HG02885 (cell line): ENCODE measurements around the gene WDR46.

Experiments
- ATAC-seq: cut with Tn5 transposase; IDR thresholded peaks from one replicate; pipeline ENCODE4 v1.9.1; 2021; ENCODE audit warnings: mild to moderate bottlenecking; ENCODE audit not compliant: unreplicated experiment, poor library complexity

The WDR46 gene, protein sequence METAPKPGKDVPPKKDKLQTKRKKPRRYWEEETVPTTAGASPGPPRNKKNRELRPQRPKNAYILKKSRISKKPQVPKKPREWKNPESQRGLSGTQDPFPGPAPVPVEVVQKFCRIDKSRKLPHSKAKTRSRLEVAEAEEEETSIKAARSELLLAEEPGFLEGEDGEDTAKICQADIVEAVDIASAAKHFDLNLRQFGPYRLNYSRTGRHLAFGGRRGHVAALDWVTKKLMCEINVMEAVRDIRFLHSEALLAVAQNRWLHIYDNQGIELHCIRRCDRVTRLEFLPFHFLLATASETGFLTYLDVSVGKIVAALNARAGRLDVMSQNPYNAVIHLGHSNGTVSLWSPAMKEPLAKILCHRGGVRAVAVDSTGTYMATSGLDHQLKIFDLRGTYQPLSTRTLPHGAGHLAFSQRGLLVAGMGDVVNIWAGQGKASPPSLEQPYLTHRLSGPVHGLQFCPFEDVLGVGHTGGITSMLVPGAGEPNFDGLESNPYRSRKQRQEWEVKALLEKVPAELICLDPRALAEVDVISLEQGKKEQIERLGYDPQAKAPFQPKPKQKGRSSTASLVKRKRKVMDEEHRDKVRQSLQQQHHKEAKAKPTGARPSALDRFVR

DNA sequence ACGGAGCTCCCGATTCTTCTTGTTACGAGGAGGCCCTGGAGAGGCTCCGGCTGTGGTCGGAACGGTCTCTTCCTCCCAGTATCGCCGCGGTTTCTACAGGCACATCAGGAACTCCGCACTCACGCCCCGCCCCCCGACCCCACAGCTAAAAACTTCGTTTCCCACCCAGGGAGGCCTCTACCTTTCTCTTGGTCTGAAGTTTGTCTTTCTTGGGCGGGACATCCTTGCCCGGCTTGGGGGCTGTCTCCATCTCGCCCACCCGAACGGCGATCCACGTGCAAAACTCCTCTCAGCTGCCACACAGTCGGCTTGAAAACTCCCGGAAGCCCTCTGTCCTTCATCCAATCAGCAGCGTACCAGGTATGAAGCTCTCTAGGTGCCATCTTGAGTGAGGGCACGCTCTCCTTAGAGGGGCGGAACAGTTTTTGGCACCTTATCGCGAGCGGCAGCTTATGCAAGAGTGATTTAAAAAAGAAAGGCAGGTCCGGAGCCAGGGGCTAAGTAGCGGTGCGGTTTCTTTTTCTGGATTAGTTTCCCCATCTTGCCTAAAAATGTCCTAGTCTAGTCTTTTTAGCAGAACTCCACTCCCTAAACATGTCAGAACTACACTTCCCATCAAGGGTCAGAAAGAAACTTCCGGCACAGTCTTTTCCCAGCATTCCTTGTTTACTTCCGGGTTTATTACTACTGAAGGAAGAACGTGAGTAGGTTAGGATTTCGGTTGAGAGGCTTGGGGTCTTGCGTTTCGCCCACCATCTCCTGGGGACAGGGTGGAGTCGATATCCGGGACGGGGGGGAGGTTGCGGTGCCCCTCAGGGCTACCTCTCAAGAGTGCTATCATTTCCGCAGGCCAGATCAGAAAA, at the start of gene WDR46, which contains the start of gene PFDN6:
Gene WDR46 (minus strand): TSS at position 319 of the 863 bp plus-strand sequence. CDS start 69 bp downstream, at position 250.
Gene PFDN6 (plus strand): TSS at position 681 of the 863 bp plus-strand sequence. CDS start 256 bp downstream, outside the sequence.
- peak; percentile 87 for ATAC-seq

DNA sequence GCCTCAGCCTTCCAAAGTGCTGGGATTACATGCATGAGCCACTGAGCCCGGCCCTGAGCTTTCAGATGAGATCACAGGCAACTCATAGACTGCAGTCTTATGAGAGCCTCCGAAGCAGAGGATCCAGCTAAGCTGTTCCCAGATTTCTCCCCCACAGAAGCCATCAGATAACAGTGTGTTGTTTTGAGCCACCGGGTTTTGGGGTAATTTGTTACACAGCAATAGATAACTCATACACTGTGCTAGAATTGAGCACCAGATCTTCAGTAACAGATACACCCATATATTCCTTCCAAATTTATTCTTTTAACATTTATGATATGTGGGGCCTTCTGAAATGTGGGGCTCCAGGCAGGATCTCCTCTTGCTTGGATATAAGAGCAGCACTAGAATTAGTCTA, 47.5 kb upstream of the WDR46 start:
- no peak for ATAC-seq

DNA sequence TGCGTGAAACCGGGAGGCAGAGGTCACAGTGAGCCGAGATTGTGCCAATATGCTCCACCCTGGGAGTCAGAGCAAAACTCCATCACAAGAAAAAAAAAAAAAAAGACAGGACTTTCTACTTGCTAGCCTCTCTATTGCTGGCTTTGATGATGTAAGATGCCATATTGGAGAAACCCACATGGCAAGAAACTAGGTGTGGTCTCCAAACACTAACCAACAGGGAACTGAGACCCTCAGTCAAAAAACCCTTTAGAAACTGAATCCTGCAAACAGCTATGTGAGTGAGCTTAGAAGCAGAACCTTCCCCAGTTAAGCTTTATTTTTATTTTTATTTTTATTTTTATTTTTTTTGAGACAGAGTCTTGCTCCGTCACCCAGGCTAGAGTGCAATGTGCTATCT, 46.9 kb upstream of the WDR46 start:
- no peak for ATAC-seq

DNA sequence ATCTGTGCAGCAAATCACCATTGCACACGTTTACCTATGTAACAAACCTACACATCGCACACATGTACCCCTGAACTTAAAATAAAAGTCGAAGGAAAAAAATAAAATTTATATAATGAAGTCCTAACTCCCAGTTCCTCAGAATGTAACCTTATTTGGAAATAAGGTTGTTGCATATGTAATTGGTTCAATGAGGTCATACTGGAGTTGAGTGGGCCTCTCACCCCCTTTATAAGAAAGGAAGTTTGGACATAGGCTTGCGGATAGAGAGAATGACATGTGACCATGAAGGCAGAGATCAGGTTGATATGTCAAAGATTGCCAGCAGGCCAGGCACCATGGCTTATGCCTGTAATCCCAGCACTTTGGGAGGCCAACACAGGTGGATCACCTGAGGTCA, 44.6 kb upstream of the WDR46 start:
- no peak for ATAC-seq

DNA sequence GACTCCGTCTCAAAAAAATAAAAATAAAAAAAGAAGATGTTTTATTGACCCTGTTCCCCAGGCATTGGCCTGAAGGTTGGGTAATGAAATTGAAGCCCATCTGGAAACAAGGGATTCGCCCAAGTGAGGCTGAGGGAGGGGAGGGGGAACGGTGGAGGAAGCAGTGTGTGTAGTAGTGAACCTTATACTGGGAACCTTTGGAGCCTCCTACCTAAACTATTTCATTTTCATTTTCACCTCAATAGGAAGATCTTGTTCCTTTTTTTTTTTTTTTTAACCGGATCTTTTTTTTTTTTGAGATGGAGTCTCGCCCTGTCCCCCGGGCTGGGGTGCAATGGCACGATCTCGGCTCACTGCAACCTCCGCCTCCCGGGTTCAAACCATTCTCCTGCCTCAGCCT, 41.7 kb upstream of the WDR46 start:
- no peak for ATAC-seq

DNA sequence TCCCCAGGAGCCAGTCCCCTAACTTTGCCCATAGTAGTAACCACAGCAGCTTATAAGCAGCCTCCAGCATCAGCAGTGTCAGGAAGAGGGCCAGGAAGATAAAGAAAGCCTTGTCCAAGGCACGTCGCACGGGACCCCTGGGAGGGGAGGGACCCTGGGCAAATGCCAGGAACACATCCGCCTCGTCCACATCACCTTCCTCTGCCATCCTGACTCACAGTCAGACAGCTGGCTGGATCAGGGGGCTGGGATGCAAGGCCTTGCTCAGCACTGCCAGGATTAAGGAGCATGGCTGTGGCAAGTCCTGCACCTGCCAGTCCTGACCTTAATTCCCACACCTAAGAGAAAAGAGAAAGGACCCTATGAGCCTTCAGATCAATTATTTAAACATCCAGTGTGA, 40.0 kb upstream of the WDR46 start:
- no peak for ATAC-seq

DNA sequence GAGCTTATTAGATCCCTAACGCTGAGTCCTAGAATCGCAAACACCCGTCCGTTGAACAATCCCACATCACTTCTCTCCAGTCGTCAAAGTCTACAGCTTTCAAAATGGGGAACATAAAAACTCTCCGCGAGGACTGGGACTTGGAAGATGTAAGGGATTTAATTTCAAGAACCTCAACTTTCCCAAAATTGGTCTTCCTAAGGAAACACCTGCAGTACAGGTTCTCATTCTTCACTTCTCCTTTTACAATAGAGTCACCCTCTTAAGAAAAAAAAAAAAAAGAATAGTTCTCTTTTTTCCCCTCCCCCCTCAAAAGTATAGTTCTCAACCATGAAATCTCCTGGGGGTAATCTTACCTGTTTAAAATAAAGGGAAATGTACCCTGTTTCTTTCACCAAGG, 35.1 kb upstream of the WDR46 start:
- no peak for ATAC-seq

DNA sequence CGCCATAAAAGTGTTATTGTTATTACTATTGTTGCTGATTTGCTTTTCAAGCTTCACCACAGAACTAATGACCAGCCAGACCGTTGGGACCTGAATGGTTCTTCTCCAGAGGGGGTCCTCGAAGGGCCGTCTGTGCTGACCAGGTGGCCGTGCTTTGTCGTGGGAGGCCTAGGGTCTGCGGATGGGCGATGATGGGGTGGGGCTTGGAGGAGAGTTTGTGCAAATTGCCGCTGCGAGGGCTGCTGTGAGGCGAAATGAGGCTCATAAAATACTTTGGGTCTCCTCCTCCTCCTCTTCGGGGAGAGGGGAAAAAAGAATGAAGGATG, 34.5 kb upstream of the WDR46 start:
- peak; percentile 8 for ATAC-seq

DNA sequence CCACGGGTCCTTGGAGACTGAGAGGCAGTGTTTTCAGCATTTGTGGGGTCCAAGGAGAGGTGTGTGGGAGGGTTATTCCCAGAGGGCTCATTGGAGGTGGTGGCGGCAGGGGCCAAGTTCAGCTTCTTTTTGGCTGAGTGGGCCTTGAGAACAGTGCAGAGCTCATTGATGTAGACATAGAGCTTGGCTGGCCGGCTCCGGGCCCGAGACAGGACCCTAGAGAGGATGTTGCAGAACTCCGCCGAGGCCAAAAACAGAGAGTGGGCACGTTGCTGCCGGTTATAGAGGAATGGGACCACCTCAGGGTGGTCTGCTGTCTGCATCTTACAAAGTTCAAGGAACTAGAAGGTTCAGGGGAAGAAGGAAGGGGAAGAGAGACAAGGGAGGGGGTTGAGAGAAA, 32.2 kb upstream of the WDR46 start:
- no peak for ATAC-seq

DNA sequence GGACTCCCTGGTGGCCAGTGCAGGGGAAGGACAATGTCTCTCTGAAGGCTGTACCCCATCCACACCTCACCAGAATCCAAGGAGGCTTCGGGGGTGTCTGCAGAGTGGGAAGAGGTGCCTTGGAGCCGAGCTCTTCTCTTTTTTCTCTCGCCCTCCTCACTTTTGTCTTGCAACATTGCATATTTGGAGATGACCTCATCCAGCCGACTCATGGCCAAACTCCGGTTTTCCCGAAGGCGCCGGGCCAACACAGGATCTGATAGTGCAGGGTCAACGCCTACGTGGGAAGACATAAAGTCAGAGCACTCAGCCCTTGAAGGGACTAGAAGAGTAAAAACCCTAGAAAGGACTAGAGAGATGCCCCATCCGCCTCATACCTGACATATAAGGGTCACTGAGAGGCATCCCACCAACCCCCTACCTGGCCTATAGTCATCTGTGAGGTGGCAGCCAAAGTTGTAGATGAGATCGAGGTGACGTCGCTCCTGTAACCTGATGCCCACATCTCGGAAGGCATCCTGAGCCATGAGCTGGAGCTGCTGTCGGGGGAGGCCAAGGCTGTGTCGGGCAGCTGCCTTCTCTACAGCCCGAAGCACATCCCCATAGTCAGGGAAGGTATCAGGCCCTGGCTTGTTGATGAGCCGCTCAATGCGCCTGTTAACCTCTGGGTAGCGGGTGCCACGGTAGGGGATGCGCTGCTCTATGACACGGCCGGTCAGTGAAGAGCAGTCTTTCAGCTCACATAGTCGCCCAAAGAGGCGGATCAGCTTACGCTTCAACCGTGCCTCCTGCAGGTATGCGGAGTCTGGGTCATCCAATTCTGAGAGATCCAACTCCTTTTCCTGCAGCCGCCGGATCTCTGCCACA, 31.5 kb upstream of the WDR46 start:
- ATAC-seq, result no peak

DNA sequence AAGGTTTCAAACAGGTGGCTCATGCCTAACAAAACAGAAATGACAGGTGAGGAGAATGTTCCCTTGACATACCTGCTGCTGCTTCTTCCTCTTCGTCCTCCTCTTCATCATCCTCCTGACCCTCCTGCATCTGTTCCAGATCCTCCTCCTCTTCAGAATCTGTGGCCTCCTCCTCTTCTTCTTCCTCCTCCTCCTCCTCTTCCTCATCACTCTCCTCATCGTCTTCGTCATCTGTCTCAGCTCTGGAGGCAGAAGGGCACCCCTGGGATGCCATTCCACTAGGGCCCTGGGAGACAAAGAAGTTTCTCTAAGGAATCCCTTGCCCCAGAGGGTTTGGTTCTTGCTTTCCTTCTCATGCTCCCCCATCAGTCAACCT, 30.9 kb upstream of the WDR46 start:
- no peak for ATAC-seq

DNA sequence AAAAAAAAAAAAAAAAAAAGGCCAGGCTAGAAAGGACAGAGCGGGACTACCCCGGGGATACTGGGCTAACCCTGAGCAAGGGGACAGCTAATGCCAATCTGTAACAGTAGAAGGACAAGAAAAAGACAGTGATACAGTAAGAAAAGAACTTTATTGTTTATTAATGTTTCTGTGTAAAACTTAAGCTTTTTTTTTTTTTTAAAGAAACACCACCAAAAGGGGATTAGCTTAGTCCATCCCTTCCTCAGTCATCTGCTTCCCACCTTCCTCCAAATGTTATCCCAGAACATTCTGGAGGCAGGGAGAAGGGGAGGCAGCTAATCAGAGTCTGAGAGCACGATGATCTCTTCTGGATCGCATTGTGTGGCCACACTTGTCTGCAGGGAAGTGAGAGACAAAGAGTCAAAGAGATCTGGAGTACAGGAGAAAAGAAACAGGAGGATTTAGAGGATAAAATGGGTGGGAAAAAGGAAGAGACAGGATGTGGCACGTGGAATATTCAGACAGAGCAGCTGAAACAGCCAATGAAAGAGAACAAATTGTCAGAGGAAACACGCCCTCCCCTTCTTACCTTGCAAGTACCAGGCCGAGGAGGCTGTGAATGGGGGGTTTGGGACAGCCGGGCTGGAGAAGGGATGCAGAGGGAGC, 29.5 kb upstream of the WDR46 start:
- ATAC-seq, result no peak

DNA sequence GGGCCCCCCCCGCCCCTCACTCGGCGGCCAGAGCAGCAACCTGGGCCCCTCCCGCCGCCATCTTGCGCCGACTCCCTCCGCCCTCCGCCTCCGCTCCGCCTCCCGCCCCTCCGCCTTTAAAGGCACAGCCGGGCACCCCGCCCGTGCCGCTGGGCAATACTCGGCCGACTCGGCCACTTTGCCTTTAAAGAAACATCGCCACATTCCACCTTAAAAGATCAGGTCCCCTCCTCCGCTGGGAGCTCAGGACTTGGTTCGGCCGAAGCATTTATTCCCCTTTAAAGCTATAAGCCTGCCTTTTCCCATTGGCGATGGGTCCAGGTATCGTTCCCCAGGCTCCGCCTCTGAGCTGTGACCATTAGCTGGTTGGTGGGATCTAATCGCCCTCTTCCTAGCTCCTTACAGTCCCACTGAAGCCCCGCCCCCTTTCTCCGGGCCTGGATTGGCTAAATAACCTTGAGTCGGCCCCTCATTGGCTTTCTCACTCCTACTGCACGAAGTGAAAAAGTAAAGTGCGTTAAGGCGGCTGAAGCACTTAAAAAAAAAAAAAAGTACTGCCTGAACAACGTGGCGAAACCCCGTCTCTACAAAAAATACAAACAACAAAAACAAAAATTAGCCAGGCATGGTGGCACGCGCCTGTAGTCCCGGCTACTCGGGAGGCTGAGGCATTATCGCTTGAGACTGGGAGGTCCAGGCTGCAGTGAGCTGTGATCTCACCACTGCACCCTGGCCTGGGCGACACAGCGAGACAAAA, 28.8 kb upstream of the WDR46 start, which contains the start of gene ZBTB22:
Gene ZBTB22 (minus strand): TSS at position 76 of the 757 bp plus-strand sequence. CDS start 828 bp downstream, outside the sequence.
- peak; percentile 56 for ATAC-seq

DNA sequence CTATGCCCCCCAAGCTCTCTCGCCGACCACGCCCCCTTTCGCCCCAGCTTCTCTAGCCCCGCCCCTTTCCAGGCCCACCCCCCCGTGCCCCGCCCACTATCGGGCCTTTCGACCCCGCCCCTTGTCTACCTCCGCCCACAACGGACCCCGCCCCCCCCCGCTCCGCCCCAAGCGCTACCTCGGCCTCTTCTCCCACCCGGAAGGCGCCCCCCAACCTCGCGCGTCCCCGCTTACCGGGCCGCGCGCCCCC, 28.3 kb upstream of the WDR46 start:
- no peak for ATAC-seq

DNA sequence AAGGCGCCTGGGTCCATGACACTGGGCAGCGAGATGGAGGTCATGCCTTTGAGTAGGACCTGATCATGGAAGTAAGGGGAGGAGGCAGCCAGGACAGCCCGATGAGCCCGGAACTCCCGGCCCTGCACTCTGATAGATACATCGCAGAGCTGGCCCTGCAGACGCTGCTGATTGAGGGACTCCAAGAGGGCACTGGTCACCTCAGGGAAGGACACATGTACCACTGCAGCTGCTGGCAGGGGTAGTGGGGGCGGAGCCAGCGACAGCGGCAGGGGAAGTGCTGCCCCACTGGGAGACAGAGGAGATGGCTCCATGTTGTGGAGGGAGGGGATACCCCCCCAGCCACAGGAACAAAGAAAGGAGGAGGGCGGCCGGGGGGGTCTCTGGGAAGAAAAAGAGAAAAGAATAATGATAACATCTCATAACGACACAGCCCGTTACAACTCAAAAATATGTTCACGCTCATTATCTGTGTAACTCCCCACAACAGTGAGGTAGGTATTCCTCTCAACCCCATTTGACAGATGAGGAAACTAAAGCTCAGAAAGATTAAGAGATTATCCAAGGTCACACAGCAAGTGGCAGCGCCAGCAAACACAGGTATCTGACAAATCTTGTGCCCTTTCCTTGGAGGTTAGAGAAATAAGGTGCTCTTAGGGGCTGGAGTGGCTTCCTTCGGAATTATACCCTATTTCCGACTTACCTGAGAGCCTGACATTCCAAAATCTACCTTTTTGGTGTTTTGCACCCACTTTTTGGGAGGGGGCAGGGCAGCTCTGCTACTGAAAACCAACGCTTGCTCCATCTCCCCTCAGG, 27.8 kb upstream of the WDR46 start:
- no peak for ATAC-seq

DNA sequence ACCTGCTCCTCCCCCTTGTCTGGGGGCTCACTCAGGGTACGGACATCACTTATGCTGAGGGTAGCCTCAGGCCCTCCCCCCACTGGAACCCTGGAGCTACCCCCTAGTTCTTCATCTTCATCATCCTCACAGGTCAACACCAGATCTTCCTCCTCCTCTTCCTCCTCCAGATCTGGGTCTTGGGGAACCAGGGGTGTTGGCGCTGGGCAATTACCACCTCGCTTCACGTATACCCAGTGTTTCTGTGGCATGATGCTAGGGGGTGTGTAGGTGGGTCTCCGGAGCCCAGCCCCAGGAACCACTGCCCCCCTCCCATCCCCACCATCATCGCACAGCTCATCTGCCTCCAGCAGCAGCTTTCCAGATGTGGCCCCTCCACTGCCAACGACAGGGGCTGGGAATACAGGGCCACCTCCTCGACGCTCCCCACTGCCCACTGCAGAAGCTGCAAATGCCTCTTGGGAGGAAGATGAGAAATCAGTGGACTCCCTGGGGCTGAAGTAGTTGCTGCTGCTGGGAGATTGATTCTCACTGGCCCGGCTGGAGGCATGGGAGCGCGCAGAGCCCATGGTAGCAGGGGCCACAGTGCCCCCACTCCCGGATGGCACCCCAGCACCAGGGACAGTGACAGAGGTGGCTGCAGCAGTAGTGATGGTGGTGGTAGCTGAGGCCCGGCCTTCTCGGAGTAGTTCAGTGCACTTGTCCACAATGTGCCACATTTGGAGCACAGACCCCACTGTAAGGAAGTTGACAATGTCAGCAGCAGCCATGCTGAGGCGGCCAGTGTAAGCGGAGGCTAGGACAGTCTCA, 27.0 kb upstream of the WDR46 start:
- ATAC-seq, result no peak

DNA sequence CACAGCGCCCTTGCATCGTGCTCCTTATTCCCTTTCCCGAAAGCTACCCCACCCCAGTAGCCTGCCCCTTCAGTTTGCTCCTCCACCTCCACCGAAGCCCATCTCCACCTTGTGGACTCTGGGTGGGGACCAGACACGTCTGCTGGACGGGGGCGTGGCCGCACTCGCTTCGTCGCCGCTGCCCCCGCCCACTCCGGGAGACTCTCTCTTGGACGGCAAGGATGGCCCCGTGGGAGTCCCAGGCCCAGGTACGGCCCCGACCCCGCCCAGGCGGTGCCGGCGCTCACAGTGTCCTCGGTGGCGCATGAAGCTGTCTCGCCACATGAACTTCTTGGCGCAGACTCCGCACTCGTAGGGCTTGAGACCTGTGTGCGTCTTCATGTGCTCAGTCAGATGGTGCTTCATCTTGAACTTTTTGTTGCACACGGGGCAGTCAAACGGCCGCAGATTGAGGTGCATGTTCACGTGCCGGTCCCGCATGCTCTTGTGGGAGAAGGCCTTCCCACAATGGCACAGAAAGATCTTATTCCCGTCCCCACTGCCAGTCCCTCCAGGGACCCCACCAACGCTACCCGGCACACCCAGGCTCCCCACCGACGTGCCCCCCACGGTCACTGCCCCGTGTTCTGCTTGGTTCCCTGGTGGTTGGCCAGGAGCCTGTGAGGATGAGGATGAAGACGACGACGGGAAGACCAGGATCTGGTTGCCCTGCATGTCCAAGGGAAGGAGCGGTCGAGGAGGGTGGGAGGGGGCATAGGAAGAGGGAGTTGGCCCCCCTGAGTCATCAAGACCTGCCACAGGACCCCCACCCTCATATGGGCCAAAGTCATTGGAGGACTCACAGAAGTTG, 26.1 kb upstream of the WDR46 start:
- ATAC-seq, result no peak
